GM11168 (cell line): ENCODE data around the gene PTPN20.

Experiments used
- in situ Hi-C: fragments of 300-500 bp; cut with MboI; formaldehyde crosslinking; loops from one replicate; pipeline ENCODE4 v1.12.0; 2022; ENCODE audit warnings: low sequenced_read_pairs; ENCODE audit not compliant: unreplicated experiment

The PTPN20 gene

DNA sequence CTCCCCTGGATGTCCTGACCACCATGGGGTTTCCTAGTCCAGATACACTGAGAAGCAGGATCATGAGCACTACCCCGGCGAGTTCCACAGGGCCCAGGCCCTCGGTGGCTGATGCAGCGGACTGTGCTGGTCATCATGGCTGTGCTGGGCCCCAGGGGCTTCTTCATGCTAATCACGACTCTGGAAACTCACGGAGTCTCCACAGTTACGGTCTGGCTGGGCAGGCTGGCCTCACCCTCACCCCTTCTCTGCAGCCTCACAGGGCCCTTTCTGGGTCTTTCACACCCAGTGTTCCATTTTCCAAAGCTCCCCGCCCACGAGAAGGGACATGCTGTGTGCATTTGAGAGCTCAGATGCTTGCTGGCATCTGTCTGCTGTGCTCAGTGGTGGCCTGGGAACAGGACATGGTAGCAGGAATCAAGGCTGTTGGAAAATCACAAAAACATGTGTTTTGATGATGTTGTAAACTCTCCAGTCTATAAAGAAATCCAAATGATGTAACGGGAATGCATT is 119.0 kb downstream of the PTPN20 start:
- in situ Hi-C loops = no loop called here

GRCh38 chr10:47031211-47031900 is 120.1 kb downstream of the PTPN20 start:
- in situ Hi-C loops = no loop called here

DNA sequence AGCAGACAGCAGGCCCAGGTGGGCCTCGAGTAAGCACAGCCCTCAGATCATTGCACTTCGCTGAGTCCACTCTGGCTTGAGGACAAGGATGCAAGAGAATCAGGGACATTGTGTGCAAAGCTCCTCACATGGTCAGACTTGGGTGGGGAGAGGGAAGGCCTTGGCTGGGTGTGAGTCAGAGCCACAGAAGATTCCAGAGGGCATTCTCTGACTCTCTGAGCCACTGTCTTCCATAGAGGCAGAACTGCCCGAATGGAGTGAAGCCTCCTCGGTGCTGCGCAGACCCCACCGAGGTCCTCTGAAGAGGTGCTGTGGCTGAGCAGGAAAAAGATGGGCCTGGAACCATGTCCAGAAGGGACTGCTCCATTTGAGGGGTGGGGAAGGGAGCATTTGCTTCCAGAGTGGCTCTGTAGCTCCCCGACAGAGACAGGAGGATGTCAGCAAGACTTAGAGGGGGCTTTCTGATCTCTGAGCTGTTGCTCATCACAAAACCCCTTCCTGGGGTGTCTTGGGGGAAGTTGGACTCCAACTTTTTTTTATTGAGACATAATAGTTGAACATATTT is 120.8 kb downstream of the PTPN20 start:
- in situ Hi-C loops = no loop called here

DNA sequence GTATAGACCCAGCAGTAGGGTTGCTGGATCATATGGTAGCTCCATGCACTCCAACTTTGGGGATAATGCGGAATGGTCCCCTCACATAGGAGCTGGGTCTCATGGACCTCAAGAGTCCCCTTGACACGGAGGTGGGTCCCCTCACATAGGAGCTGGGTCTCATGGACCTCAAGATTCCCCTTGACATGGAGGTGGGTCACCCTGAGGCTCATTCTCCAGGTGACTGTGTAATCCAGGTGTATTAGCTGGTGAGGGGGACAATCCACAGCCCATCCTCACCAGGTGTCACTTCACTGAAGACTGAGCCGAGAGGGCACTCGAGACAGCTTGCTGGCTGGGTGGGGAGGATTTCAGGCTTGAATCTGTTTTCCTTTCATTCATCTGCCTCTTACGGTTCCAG is 121.9 kb downstream of the PTPN20 start:
- in situ Hi-C loops = no loop called here

DNA sequence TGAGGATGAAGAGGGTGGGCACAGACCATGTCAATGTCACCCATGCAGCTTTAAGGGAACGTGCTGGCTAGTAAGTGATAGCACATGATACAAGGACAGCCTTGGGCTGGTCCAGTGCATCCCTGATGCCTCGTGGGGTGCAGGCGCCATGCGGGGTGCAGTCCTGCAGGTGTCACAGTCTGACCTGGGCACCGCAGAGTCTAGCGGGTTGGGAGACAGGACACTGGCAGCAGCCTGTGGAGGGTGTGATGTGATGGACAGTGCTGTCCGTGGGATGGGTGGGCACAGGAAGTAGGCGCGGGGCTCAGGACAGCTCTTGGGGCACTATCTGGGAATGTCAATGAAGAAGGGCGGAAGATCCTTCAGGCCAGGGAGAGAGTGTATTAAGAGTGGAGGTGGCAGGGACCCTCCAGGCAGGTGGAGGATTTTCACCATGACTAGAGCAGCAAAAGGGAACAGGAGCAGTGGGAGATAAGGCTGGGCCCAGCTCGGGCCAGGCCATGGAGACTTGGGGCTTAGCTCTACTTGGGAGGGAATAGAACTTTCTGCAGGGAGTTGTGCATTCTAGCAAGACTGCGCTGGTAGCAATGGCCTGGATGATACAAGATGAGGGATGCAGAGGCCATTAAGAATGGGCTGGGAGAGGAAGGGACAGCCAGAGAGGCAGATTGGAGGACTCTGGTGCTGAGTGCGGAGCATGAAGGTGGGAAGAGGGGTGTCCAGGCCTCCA is 122.5 kb downstream of the PTPN20 start:
- in situ Hi-C loops = no loop called here

DNA sequence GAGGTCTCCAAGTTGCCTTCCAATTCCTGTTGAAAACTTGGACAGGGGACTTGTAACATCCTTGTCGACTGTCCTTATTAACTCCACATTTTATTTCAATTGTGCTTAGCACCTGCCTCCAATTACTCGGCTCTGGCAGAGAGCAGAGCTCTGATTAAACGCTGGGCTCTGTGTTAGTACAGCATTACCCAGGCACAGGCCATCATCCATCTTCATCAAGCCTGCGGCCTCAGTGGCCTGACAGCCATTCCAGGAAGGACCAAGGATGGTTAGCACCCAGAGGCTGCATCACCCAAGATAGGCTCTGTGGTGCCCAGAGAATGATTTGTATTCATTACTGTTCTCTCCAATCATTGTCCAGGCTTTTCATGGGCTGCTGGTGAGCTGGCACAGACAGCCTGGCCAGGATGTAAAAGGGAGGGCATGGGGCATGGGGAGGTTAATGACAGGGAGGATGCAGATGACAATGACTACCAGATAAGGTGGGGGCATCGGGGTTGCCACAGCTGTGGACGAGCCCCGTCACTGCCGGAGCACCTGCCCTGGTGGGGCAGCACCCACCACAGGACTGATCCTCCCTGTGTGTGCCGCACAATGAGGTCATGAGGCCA is 123.3 kb downstream of the PTPN20 start:
- in situ Hi-C loops = no loop called here

DNA sequence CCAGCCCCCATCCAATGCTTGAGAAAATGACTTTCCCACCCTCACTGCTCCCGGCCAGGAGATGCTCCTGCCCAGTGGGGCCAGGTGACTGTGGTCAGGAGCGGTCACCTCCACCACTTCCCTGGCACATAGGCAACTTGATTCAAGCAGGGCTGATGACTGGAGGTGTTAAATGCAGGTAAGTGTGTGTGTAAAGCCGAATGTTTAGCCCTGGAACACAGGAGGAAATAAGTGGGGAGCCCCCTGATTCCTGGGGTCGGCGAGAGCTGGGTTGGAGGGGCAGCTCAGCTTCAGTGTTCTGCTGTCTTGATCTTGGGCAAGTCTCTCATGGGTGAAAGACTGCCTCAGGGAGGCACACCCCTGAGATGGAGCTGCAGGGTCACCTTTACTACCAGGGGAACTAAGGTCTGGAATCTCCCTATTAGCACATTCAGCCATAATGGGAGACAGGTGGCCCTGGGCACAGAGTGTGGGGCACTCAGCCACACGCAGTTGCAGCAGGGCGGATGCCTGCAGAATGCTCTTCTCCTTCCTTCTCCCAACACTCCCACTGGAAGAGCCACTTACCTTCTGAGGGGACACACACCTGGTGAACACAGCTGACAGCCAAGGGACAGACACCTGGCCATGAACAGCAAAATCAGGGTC is 124.1 kb downstream of the PTPN20 start:
- in situ Hi-C loops = no loop called here

DNA sequence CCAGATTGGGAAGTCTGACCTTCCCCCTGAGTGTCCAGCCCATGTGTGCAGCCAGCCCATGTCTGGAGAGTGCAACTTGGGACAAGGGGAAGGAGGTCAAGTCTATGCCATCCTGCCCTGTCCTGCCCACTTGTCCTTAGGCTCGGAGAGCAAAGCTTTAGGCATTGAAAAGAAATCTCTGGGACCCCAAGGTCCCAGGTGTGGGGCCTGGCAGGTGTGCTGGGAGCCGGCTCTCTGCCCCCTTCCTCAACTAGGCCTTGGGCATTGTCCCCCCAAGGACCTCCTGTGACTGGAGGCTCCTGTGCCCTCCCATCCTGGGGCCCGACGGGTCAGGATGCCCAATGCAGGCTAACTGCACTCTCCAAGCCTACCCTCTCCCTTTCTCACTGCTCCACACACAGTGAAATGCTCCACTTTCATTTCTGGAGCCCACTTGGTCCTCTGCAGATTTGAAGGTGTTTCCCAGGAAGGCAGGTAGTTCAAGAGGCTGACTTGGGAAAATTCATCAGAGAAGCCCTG is 124.7 kb downstream of the PTPN20 start:
- in situ Hi-C loops = no loop called here

DNA sequence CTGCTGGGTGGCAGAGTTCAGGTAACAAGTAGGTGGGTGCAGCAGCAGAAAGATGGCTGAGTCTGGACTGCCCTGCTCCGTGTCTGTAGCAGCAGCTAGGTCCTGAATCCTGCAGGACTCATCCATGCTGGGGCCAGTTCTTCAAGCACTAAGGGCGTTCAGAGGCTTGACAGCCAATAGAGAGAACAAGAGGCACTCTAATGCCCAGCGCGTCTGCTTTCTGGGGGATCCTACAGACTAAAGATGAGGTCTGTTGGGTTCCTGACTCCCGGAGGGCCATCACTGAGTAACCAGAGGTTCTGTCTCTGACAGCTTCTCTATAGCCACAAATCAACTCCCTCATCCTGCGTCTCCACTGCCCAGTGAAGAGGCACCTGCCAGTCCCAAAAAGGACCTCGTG is 125.5 kb downstream of the PTPN20 start:
- in situ Hi-C loops = no loop called here

- in situ Hi-C loops = no loop called here
These were observed 126.6 kb downstream of the PTPN20 start for GRCh38 chr10:47037654-47038425.

DNA sequence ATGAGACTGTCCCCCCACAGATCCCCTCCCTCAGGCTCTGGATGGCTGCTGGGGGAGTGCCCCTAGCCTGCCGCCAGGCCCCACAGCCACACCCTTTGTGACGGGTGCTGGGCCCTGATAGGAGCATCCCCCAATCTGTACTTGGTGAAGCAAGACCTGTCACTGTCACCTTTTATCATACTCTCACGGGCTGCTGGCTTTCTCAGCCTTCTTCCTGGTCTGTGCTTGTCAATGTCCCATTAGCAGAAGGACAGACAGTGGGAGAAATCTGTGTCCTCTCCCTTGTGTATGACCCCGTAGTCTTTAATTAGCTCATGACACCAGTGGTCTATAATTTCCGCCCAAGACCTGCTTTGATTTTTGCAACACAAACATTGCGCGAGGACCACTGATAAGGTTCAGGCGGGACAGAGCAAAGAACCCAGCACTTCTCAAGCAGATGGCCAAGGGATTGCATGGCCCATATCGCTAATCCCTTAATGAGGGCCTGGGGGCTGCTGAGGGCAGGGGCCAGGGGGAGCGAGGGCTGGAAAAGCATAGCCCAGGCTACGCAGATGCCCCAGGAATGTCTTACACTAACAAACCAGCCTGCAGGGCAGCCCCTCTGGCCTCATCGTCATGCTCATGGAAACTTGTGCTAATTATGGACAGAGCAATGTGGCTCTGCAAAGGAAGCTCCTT is 127.8 kb downstream of the PTPN20 start:
- in situ Hi-C loops = no loop called here

DNA sequence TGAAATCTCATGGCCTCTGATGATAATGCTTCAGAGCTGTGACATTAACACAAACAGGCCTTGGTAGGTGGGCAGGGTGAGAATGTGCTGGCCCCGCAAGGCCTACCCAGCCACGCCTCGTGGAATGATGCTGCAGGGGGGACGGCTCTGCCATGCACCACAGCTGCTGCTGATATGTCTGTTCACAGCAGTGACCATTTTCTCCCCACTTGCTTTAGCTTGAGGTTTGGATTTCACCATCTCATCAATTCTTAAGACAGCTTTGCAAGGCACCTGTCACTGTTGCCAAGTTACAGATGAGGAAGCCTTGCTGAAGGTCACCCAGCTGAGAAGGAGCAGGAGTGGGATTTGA is 128.3 kb downstream of the PTPN20 start:
- in situ Hi-C loops = no loop called here

DNA sequence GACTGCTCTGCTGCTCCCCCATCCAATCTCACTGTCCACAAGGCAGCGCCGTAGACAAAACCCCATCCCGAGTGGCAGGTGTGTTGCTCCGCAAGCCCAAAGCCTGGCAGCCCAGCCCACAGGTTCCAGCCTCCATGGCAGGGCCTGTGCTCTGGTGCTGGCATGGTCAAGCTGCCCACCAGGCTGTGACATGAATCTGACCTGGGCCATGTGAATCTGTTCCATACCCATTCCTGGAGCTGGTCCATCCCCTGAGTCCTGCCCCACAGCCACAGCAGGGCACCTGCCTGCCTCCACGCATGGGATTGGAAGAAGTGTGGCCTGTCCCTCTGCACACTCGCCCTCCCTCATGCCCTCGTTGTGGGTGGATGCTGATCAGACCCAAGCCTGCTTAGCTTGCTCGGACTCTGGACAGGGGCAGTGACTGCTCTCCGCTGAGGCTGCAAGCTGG is 128.8 kb downstream of the PTPN20 start:
- in situ Hi-C loops = no loop called here

DNA sequence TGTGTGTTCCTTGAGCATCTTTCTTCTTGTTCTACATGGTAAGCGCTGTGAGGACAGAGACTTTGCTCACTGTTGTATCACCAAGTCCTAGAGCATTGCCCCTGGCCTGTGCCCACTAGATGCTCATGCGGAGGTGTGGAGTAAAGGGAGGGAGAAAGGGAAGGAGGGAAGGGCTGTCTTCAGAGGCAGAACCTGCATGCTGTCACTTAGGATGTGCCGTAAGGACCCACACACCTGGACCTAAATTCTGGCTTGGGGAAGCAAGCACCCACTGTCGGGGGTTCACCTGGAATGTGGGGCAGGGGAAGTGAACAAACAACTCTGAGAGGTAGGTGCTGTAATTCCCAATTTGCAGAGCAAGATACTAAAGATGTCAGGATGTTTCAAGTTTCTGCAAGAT is 129.5 kb downstream of the PTPN20 start:
- in situ Hi-C loops = no loop called here

- in situ Hi-C loops = no loop called here
These were observed 130.4 kb downstream of the PTPN20 start for GRCh38 chr10:47041396-47042198.

DNA sequence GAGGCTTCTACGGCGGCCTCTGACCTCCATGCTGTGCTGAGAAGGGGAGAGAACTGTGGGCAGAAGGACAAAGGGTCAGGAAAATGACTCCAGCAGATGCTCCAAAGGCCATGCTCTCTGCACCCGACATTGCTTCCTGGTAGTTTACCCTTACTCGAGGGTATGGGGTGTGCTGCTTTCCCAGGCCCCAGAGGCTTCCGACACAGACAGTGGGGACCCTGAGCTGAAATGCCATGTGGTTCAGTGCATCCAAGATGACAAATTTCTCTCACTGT is 130.9 kb downstream of the PTPN20 start:
- in situ Hi-C loops = no loop called here

DNA sequence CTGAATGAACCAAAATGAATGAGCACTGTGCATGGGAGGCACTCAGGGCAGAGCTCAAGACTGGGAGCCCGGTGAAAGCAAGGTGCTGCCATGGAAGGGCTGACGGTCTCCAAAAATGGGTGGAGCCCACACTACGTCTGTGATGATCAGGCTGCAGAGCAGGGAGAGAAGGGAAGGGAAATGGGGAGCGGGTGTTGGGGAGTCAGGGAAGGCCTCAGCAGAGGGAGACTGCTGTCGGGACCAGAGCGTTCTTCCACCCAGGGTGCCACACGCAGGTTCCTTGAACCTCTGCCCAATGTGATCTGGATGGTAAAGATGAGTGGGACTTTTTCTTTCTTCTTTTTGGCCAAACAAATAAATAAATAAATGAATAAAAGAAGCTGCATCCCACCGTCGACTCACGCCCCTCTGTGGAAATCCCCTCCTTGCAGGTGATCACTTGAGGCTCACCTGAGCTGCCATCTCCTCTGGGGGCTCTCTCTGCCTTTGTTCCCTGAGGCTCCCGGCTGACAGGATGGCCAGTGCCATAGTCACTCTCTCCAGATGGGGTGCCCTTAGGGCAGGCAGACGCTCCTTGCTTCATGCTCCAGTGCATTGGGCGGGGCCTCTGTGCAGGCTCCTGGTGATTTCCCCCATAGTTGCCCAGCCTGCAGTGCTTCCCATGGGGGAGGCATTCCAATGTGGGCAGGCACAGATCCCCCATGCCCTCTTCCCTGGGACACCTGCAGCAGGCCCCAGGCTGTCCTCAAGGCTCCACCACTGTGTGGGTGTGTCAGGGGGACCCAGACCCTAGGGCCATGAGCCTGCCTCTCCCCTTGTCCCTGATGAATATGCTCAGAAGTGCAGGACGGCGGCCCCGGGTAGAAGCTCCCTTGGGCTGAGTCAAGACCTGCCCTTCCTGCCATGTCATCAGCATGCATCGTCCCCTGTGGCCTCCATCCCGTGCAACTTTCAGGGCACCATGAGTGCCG is 131.8 kb downstream of the PTPN20 start:
- in situ Hi-C loops = no loop called here
